K562 (cell line): ENCODE data around the gene SMIM11. TPM values are rescaled to one million over a fixed set of nuclear protein-coding genes. Genes with fewer than 3 reads are reported as not detected.

Experiments
- ATAC-seq: fragments of 200-7000 bp; cut with Tn5 transposase; 3 replicates; pipeline ENCODE4 v1.9.1; 2020; ENCODE audit warnings: moderate library complexity
- BruUV-seq: library from RNA; stranded (reverse); fragments of 400-500 nt; replicated peaks from 2 replicates; lab custom pipeline; 2021; lab: Mats Ljungman, UMichigan
- CTCF ChIA-PET: fragments of 300-600 bp; formaldehyde crosslinking; extraction: SDS; loops from one replicate; lab custom pipeline; 2021; ENCODE audit warnings: low intra/inter-chr PET ratio; lab: Yijun Ruan, JAX
- POLR2A ChIA-PET: fragments of 300-600, 350-650 bp; sonication (Branson Sonifier 250); formaldehyde crosslinking; extraction: SDS; loops from one replicate; lab custom pipeline; 2021; ENCODE audit warnings: antibody characterized with exemption, inconsistent platforms; lab: Yijun Ruan, JAX
- DNase-seq, 4 experiments: peaks; one replicate each; pipeline versions ENCODE4 v3.0.0 to v3.0.0-alpha.2; 2011 to 2018; ENCODE audit warnings: low spot score in 3 of 4, mixed read lengths in 3 of 4; ENCODE audit errors: extremely low read depth in 1 of 4
- FAIRE-seq: peaks from 2 replicates; lab custom pipeline; 2011; peaks lifted over from hg19 to GRCh38; lab: Jason Lieb, UNC
- H2AFZ ChIP-seq: 2 replicates; pipeline ENCODE4 v1.6.0; 2011; ENCODE audit warnings: low read depth, low read length, control low read depth, inconsistent platforms
- H3K27ac ChIP-seq: fragments of 200-600 bp; 3 replicates; pipeline ENCODE4 v1.8.0; 2011; ENCODE audit warnings: low read depth, mild to moderate bottlenecking, control low read depth, inconsistent platforms, low read length, moderate library complexity, mixed read lengths; ENCODE audit errors: extremely low read depth
- H3K27me3 ChIP-seq, 2 experiments: fragments of 300-600 bp in 1 of 2; 2 replicates in 1 of 2; 3 replicates in 1 of 2; pipeline versions ENCODE4 v1.6.0 to v1.8.0; 2011; ENCODE audit warnings: inconsistent platforms in 2 of 2, low read length in 2 of 2, mild to moderate bottlenecking in 1 of 2, mixed read lengths in 1 of 2, moderate library complexity in 1 of 2; ENCODE audit not compliant: control insufficient read depth in 2 of 2, insufficient read depth in 2 of 2
- H3K36me3 ChIP-seq: fragments of 300-600 bp; 3 replicates; pipeline ENCODE4 v1.8.0; 2011; ENCODE audit warnings: mild to moderate bottlenecking, low read length, inconsistent platforms; ENCODE audit not compliant: control insufficient read depth, insufficient read depth
- H3K4me1 ChIP-seq, 2 experiments: fragments of 200-600 bp in 1 of 2; replicated peaks in 1 of 2; 2 replicates in 1 of 2; 3 replicates in 1 of 2; pipeline versions ENCODE4 v1.5.1 to v1.8.0; 2011; ENCODE audit warnings: inconsistent platforms in 2 of 2, low read length in 2 of 2, mild to moderate bottlenecking in 1 of 2, mixed read lengths in 1 of 2, moderate library complexity in 1 of 2; ENCODE audit not compliant: control insufficient read depth in 2 of 2, insufficient read depth in 2 of 2
- H3K4me2 ChIP-seq: 2 replicates; pipeline ENCODE4 v1.6.1; 2011; ENCODE audit warnings: low read length, control low read depth, inconsistent platforms, mixed read lengths; ENCODE audit not compliant: insufficient read depth
- H3K4me3 ChIP-seq: fragments of 200-600 bp; sonication (generic), shearing (Covaris generic); 2 replicates; pipeline ENCODE4 v1.5.1; 2016; ENCODE audit warnings: control low read depth, inconsistent platforms
- H3K79me2 ChIP-seq: fragments of 200-600 bp; 3 replicates; pipeline ENCODE4 v1.8.0; 2011; ENCODE audit warnings: low read length, inconsistent platforms; ENCODE audit not compliant: control insufficient read depth, insufficient read depth
- H3K9ac ChIP-seq, 2 experiments: 2 replicates each; pipeline versions ENCODE4 v1.6.0 to v1.6.1; 2011; ENCODE audit warnings: low read depth in 2 of 2, low read length in 2 of 2, control low read depth in 1 of 2, inconsistent platforms in 1 of 2, mild to moderate bottlenecking in 1 of 2, mixed read lengths in 1 of 2; ENCODE audit not compliant: insufficient read depth in 1 of 2
- H3K9me1 ChIP-seq: one replicate; pipeline ENCODE4 v1.6.0; 2011; ENCODE audit warnings: inconsistent platforms, mild to moderate bottlenecking, low read length, moderate library complexity; ENCODE audit not compliant: control insufficient read depth, insufficient read depth
- H3K9me3 ChIP-seq: replicated peaks from 2 replicates; pipeline ENCODE4 v1.5.1; 2011; ENCODE audit warnings: low read depth, low read length, inconsistent platforms; ENCODE audit not compliant: control insufficient read depth, insufficient read depth
- H4K20me1 ChIP-seq: replicated peaks from 2 replicates; pipeline ENCODE4 v1.6.1; 2011; ENCODE audit warnings: low read length, inconsistent platforms, mixed read lengths; ENCODE audit not compliant: control insufficient read depth, insufficient read depth
- ARHGAP35 ChIP-seq: fragments of 450-650 bp; IDR thresholded peaks from 2 replicates; pipeline ENCODE4 v1.6.1; 2018; ENCODE audit not compliant: partially characterized antibody
- CBX3 ChIP-seq, 2 experiments: IDR thresholded peaks; 1 replicate in 1 of 2; 2 replicates in 1 of 2; pipeline ENCODE4 v1.6.1; 2012; ENCODE audit warnings: inconsistent platforms in 2 of 2, low read length in 2 of 2, borderline replicate concordance in 1 of 2, control low read depth in 1 of 2
- CLOCK ChIP-seq: fragments of 250-450 bp; sonication (Bioruptor Pico); IDR thresholded peaks from 2 replicates; pipeline ENCODE4 v1.4.0; 2020; ENCODE audit warnings: mild to moderate bottlenecking, moderate library complexity, borderline replicate concordance
- CTBP1 ChIP-seq: fragments of 450-650 bp; IDR thresholded peaks from 2 replicates; pipeline ENCODE4 v1.6.1; 2016; ENCODE audit warnings: borderline replicate concordance
- EP400 ChIP-seq: fragments of 450-650 bp; IDR thresholded peaks from 2 replicates; pipeline ENCODE4 v1.6.1; 2017; ENCODE audit warnings: antibody characterized with exemption, mild to moderate bottlenecking, moderate library complexity
- ETV5 ChIP-seq: sonication (generic); formaldehyde crosslinking; IDR thresholded peaks from 2 replicates; pipeline ENCODE4 v1.4.0; 2020; ENCODE audit warnings: low read depth, mild to moderate bottlenecking, missing genetic modification reagents
- IRF9 ChIP-seq: fragments of 450-650 bp; IDR thresholded peaks from 2 replicates; pipeline ENCODE4 v1.6.1; 2016; ENCODE audit warnings: missing biosample characterization, missing genetic modification characterization
- NR2C1 ChIP-seq, 2 experiments: fragments of 450-650 bp; IDR thresholded peaks; 2 replicates each; pipeline ENCODE4 v1.6.1; 2017; ENCODE audit warnings: mild to moderate bottlenecking in 2 of 2, antibody characterized with exemption in 1 of 2, inconsistent platforms in 1 of 2, missing compliant biosample characterization in 1 of 2, missing genetic modification characterization in 1 of 2
- RBM34 ChIP-seq: fragments of 200-400 bp; formaldehyde crosslinking; IDR thresholded peaks from 2 replicates; pipeline ENCODE4 v1.6.1; 2018; ENCODE audit warnings: low read length, borderline replicate concordance; ENCODE audit not compliant: insufficient read depth
- SREBF2 ChIP-seq: sonication (generic); formaldehyde crosslinking; IDR thresholded peaks from 2 replicates; pipeline ENCODE4 v1.4.0; 2020; ENCODE audit warnings: mild to moderate bottlenecking, missing genetic modification reagents
- TRIM24 ChIP-seq, 2 experiments: fragments of 450-650 bp; IDR thresholded peaks; 2 replicates each; pipeline ENCODE4 v1.6.1; 2016
- ZNF239 ChIP-seq: fragments of 250-450 bp; sonication (Bioruptor Pico); IDR thresholded peaks from 2 replicates; pipeline ENCODE4 v1.4.0; 2020; ENCODE audit warnings: mild to moderate bottlenecking
- ZNF316 ChIP-seq: fragments of 450-650 bp; IDR thresholded peaks from 2 replicates; pipeline ENCODE4 v1.6.1; 2016
- ZNF354B ChIP-seq: fragments of 250-450 bp; sonication (Bioruptor Pico); IDR thresholded peaks from 2 replicates; pipeline ENCODE4 v1.4.0; 2020
- ZNF583 ChIP-seq: fragments of 250-450 bp; sonication (Bioruptor Pico); IDR thresholded peaks from 2 replicates; pipeline ENCODE4 v1.4.0; 2020
- WGBS: fragments of 100-300 bp; shearing (Covaris generic); methylation state at CpG from one replicate; pipeline ENCODE4 v1.1.6; 2016; ENCODE audit warnings: low coverage, mixed read lengths; ENCODE audit not compliant: insufficient coverage; ENCODE audit errors: missing lambda C conversion rate; 5-methylcytosine and 5-hydroxymethylcytosine counted together
- in situ Hi-C: fragments of 300-500 bp; cut with MboI; formaldehyde crosslinking; loops from 4 replicates; pipeline ENCODE4 v1.15.0; 2018; ENCODE audit warnings: inconsistent platforms, mixed read lengths
- intact Hi-C: fragments of 100-400 bp; cut with micrococcal nuclease; formaldehyde crosslinking; loops from 2 replicates; pipeline ENCODE4 v1.14.2; 2022
- polyA plus RNA-seq, 8 experiments: library from polyadenylated mRNA; depleted of rRNA in 4 of 8; stranded (reverse) in 5 of 8; unstranded in 3 of 8; fragments of >200 nt; fragmentation: Nextera tagmentation in 2 of 8; fragmentation: Illumina TruSeq in 1 of 8; extraction: Ambion mirVana in 2 of 8; extraction: Trizol in 1 of 8; gene quantifications; 2 replicates each; pipeline versions ENCODE4 v1.2.1 to v1.2.3, GENCODE V29; 2011 to 2014; ENCODE audit warnings: inconsistent platforms in 1 of 8, missing spikeins in 1 of 8
- total RNA-seq, 7 experiments: library from RNA; depleted of rRNA in 6 of 7; stranded (reverse); fragments of >200 nt in 6 of 7; fragmentation: Illumina TruSeq in 2 of 7; extraction: Trizol in 2 of 7; gene quantifications; 2 replicates each; pipeline versions ENCODE4 v1.2.1 to v1.2.3, GENCODE V29; 2011 to 2021; ENCODE audit warnings: low replicate concordance in 1 of 7

Gene SMIM11
- total and polyA plus RNA-seq, 9 of the 15 experiments (the other 6 are each of a cell fraction or from before 2014, with no cell fraction given) = 3.9 to 113 (median 25.5) TPM

GRCh38 chr21:34369741-34370140 lies 5.6 kb upstream of the SMIM11 start:
- no peak overlapping the region for H3K27ac ChIP-seq
- no peaks in the 10 kb centered on the region for H3K9me1 ChIP-seq
- H2AFZ ChIP-seq = no peak overlapping the region
- no peaks in the 10 kb centered on the region for H4K20me1 ChIP-seq
- no TSS peak for BruUV-seq
- no peak overlapping the region for H3K9ac ChIP-seq
- no peaks in the 10 kb centered on the region for H3K9me3 ChIP-seq
- TF ChIP-seq EP400 = no peak
- no peak for TF ChIP-seq ZNF316
- TF ChIP-seq ZNF583 = no peak
- no peak for TF ChIP-seq TRIM24 (IDR thresholded peaks at IDR 0.05)
- no peak for TF ChIP-seq ARHGAP35
- TF ChIP-seq CTBP1 = no peak
- TF ChIP-seq RBM34 = no peak
- no peak for TF ChIP-seq ZNF354B
- TF ChIP-seq CLOCK = no peak
- no peak for TF ChIP-seq CBX3 (IDR thresholded peaks at IDR 0.05; ENCODE audit: borderline replicate concordance in 1 of 2, low read length in 2 of 2)
- no peak for TF ChIP-seq SREBF2 (CRISPR knock-in tag)
- TF ChIP-seq ZNF239 (CRISPR knock-in tag) = no peak
- no peak for TF ChIP-seq IRF9 (tag)
- TF ChIP-seq ETV5 (CRISPR knock-in tag) = no peak
- no peak for TF ChIP-seq NR2C1 (IDR thresholded peaks at IDR 0.05)
- no peak for TF ChIP-seq NR2C1 (tag; IDR thresholded peaks at IDR 0.05)
- TF ChIP-seq, all 486 proteins: peak for 0
- Histone ChIP-seq H3K4me3 (no peak overlapping the region), H3K4me1 (no peaks in the 10 kb centered on the region), H3K79me2 (no peaks in the 10 kb centered on the region), H3K36me3 (no peaks in the 10 kb centered on the region), H3K27me3 (peaks cover 5 to 7% of the 10 kb centered on the region in 2 experiments; a peak in 3 of 5 replicates), H3K4me2 (no peak overlapping the region)
- FAIRE-seq (no peak), ATAC-seq (no peak), DNase-seq (no peak)
- in situ Hi-C loops (no loop called here), intact Hi-C loops (no loop called here)
- 0% methylated on average over 1 of the region's 1 CpG for WGBS
- ChIA-PET CTCF (no interaction called here), POLR2A (no interaction called here)
